Measurements from ENCODE around the gene H6PD.

H6PD gene

DNA sequence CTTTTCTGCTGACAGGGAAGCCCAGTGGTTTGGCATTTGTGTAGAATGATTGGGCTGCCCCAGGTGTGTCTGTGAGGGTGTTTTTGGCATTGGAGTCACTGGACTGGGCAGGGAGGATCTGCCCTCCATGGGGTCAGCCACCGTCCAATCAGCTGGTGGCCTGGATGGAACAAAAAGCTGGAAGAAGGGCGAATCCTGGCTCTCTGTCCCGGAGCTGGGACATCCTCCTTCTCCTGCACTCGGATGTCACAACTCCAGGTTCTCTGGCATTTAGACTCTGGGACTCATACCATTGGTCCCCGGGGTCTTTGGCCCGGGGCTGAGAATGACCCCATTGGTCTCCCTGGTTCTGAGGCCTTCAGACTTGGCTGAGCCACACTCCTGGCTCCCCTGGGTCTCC lies 69.3 kb downstream of the H6PD start:
- Histone ChIP-seq H3K36me3 (ENCODE audit: insufficient read depth, insufficient read length, low read length) (peaks cover 31% of the 10 kb centered on the region), H3K9me3 (ENCODE audit: insufficient read depth, low read length) (no peaks in the 10 kb centered on the region), H3K4me1 (ENCODE audit: insufficient read depth, insufficient read length) (peaks cover 7% of the 10 kb centered on the region), H3K9ac (ENCODE audit: insufficient read length, low read depth) (no peak overlapping the region), H3K4me3 (ENCODE audit: insufficient read length, low read depth) (no peak overlapping the region), H3K27me3 (ENCODE audit: insufficient read depth, insufficient read length) (no peaks in the 10 kb centered on the region)
- no peak for DNase-seq (ENCODE audit: low read depth, low spot score)
- TF ChIP-seq ZNF274 (IDR thresholded peaks at IDR 0.05; ENCODE audit: low read depth, low read length) (no peak), SUZ12 (IDR thresholded peaks at IDR 0.05; ENCODE audit: extremely low read depth, insufficient read depth, insufficient read length) (no peak), YY1 (IDR thresholded peaks at IDR 0.05; ENCODE audit: insufficient read depth, insufficient read length) (no peak)

DNA sequence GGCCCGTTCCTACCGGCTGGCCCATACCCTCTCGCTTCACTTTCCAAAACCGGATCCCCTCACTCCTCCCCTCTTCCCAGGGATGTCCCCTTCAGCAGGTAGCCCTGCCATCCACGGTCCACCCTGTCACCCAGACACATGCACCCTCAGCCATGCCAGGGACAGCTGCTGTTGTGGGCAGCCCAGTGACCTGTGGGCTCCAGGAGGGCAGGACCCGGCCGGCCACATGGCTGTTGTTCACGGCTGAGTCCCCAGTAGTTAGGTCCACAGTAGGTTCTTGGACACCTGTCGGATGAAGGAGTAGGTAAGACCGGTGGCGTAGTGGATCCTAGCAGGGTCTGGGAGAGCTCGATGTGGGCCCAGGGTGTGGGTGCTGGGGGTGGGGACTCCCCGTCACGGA lies 70.6 kb downstream of the H6PD start:
- TF ChIP-seq YY1 (IDR thresholded peaks at IDR 0.05; ENCODE audit: insufficient read depth, insufficient read length) (no peak), SUZ12 (IDR thresholded peaks at IDR 0.05; ENCODE audit: extremely low read depth, insufficient read depth, insufficient read length) (no peak), ZNF274 (IDR thresholded peaks at IDR 0.05; ENCODE audit: low read depth, low read length) (no peak)
- H3K4me1 ChIP-seq (ENCODE audit: insufficient read depth, insufficient read length), result peaks cover 7% of the 10 kb centered on the region
- H3K9ac ChIP-seq (ENCODE audit: insufficient read length, low read depth), result no peak overlapping the region
- DNase-seq (ENCODE audit: low read depth, low spot score), result no peak
- peaks cover 30% of the 10 kb centered on the region for H3K36me3 ChIP-seq (ENCODE audit: insufficient read depth, insufficient read length, low read length)
- H3K9me3 ChIP-seq (ENCODE audit: insufficient read depth, low read length), result no peaks in the 10 kb centered on the region
- no peaks in the 10 kb centered on the region for H3K27me3 ChIP-seq (ENCODE audit: insufficient read depth, insufficient read length)
- no peak overlapping the region for H3K4me3 ChIP-seq (ENCODE audit: insufficient read length, low read depth)

GRCh38 chr1:9306006-9306405 lies 71.4 kb downstream of the H6PD start:
- no peak for DNase-seq (ENCODE audit: low read depth, low spot score)
- Histone ChIP-seq H3K27me3 (ENCODE audit: insufficient read depth, insufficient read length) (no peaks in the 10 kb centered on the region), H3K9ac (ENCODE audit: insufficient read length, low read depth) (no peak overlapping the region), H3K4me1 (ENCODE audit: insufficient read depth, insufficient read length) (peaks cover 7% of the 10 kb centered on the region), H3K4me3 (ENCODE audit: insufficient read length, low read depth) (no peak overlapping the region), H3K9me3 (ENCODE audit: insufficient read depth, low read length) (no peaks in the 10 kb centered on the region), H3K36me3 (ENCODE audit: insufficient read depth, insufficient read length, low read length) (peaks cover 22% of the 10 kb centered on the region)
- TF ChIP-seq ZNF274 (IDR thresholded peaks at IDR 0.05; ENCODE audit: low read depth, low read length) (no peak), YY1 (IDR thresholded peaks at IDR 0.05; ENCODE audit: insufficient read depth, insufficient read length) (no peak), SUZ12 (IDR thresholded peaks at IDR 0.05; ENCODE audit: extremely low read depth, insufficient read depth, insufficient read length) (no peak)

DNA sequence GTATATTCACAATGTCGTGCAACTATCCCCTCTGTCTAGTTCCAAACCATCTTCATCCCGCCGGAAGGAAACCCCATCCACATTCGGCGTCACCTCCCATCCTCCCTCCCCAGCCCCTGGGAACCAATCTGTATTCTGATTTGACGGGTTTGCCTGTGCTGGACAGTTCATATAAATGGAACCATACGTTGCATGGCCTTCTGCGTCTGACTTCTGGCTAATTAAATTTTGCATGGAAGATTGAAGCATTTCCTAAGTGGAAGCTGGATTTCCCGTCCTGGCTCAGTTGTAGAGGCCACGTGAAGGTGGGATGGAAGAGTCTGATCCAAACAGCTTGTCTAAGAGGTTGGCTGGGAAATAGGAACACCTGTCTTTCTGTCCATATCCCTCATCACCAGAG lies 72.7 kb downstream of the H6PD start:
- Histone ChIP-seq H3K9ac (ENCODE audit: insufficient read length, low read depth) (no peak overlapping the region), H3K4me1 (ENCODE audit: insufficient read depth, insufficient read length) (peaks cover 4% of the 10 kb centered on the region), H3K4me3 (ENCODE audit: insufficient read length, low read depth) (no peak overlapping the region), H3K36me3 (ENCODE audit: insufficient read depth, insufficient read length, low read length) (peaks cover 14% of the 10 kb centered on the region), H3K27me3 (ENCODE audit: insufficient read depth, insufficient read length) (no peaks in the 10 kb centered on the region), H3K9me3 (ENCODE audit: insufficient read depth, low read length) (no peaks in the 10 kb centered on the region)
- TF ChIP-seq SUZ12 (IDR thresholded peaks at IDR 0.05; ENCODE audit: extremely low read depth, insufficient read depth, insufficient read length) (no peak), ZNF274 (IDR thresholded peaks at IDR 0.05; ENCODE audit: low read depth, low read length) (no peak), YY1 (IDR thresholded peaks at IDR 0.05; ENCODE audit: insufficient read depth, insufficient read length) (no peak)
- DNase-seq (ENCODE audit: low read depth, low spot score), result no peak

DNA sequence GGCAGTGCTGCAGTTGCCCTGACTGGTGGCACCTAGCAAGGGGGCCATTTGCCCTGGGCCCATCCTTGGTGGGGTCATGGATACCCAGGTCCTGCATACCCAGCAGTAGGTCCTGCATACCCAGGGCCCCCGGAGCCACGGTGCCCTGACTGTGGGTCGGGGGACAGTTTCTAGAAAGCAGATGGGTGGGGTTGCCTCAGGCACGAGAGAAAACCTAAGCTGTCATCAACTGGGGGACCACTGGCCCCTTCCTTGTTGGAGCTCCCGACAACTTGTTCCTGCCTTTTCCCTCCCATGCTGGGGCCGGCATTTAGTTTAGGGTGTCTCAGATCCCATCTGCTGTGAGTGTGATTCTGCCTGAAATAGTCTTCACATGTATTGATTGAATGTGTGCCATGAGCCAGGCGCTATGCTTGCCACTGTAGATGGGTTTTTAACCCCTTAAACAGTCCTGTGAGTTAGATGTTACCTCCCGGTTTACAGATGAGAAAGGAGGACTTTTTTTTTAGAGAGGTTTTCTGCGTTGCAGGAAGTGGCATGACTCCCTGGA lies 73.7 kb downstream of the H6PD start:
- Histone ChIP-seq H3K27me3 (ENCODE audit: insufficient read depth, insufficient read length) (no peaks in the 10 kb centered on the region), H3K4me1 (ENCODE audit: insufficient read depth, insufficient read length) (peaks cover 3% of the 10 kb centered on the region), H3K9me3 (ENCODE audit: insufficient read depth, low read length) (no peaks in the 10 kb centered on the region), H3K4me3 (ENCODE audit: insufficient read length, low read depth) (no peak overlapping the region), H3K36me3 (ENCODE audit: insufficient read depth, insufficient read length, low read length) (peaks cover 14% of the 10 kb centered on the region), H3K9ac (ENCODE audit: insufficient read length, low read depth) (no peak overlapping the region)
- no peak for TF ChIP-seq YY1 (IDR thresholded peaks at IDR 0.05; ENCODE audit: insufficient read depth, insufficient read length)
- TF ChIP-seq ZNF274 (IDR thresholded peaks at IDR 0.05; ENCODE audit: low read depth, low read length), result no peak
- TF ChIP-seq SUZ12 (IDR thresholded peaks at IDR 0.05; ENCODE audit: extremely low read depth, insufficient read depth, insufficient read length), result no peak
- DNase-seq (ENCODE audit: low read depth, low spot score), result no peak

- H3K9ac ChIP-seq (ENCODE audit: insufficient read length, low read depth), result no peak overlapping the region
- TF ChIP-seq ZNF274 (IDR thresholded peaks at IDR 0.05; ENCODE audit: low read depth, low read length), result no peak
- no peak for TF ChIP-seq YY1 (IDR thresholded peaks at IDR 0.05; ENCODE audit: insufficient read depth, insufficient read length)
- TF ChIP-seq SUZ12 (IDR thresholded peaks at IDR 0.05; ENCODE audit: extremely low read depth, insufficient read depth, insufficient read length), result no peak
- H3K4me1 ChIP-seq (ENCODE audit: insufficient read depth, insufficient read length), result peaks cover 3% of the 10 kb centered on the region
- DNase-seq (ENCODE audit: low read depth, low spot score), result no peak
- no peak overlapping the region for H3K4me3 ChIP-seq (ENCODE audit: insufficient read length, low read depth)
- H3K9me3 ChIP-seq (ENCODE audit: insufficient read depth, low read length), result no peaks in the 10 kb centered on the region
- H3K36me3 ChIP-seq (ENCODE audit: insufficient read depth, insufficient read length, low read length), result peaks cover 14% of the 10 kb centered on the region
- no peaks in the 10 kb centered on the region for H3K27me3 ChIP-seq (ENCODE audit: insufficient read depth, insufficient read length)
Observed at GRCh38 chr1:9309080-9309479, 74.5 kb downstream of the H6PD start.

- H3K36me3 ChIP-seq (ENCODE audit: insufficient read depth, insufficient read length, low read length), result peaks cover 10% of the 10 kb centered on the region
- peaks cover 3% of the 10 kb centered on the region for H3K4me1 ChIP-seq (ENCODE audit: insufficient read depth, insufficient read length)
- no peaks in the 10 kb centered on the region for H3K9me3 ChIP-seq (ENCODE audit: insufficient read depth, low read length)
- H3K27me3 ChIP-seq (ENCODE audit: insufficient read depth, insufficient read length), result no peaks in the 10 kb centered on the region
- TF ChIP-seq ZNF274 (IDR thresholded peaks at IDR 0.05; ENCODE audit: low read depth, low read length), result no peak
- no peak for TF ChIP-seq SUZ12 (IDR thresholded peaks at IDR 0.05; ENCODE audit: extremely low read depth, insufficient read depth, insufficient read length)
- no peak for TF ChIP-seq YY1 (IDR thresholded peaks at IDR 0.05; ENCODE audit: insufficient read depth, insufficient read length)
- DNase-seq (ENCODE audit: low read depth, low spot score), result no peak
- no peak overlapping the region for H3K4me3 ChIP-seq (ENCODE audit: insufficient read length, low read depth)
- H3K9ac ChIP-seq (ENCODE audit: insufficient read length, low read depth), result no peak overlapping the region
Observed at GRCh38 chr1:9309991-9310390, 75.4 kb downstream of the H6PD start.
